ENCODE data around the gene TBKBP1. TPM values are rescaled to one million over a fixed set of nuclear protein-coding genes. Genes with fewer than 3 reads are reported as not detected.

TBKBP1 gene, protein sequence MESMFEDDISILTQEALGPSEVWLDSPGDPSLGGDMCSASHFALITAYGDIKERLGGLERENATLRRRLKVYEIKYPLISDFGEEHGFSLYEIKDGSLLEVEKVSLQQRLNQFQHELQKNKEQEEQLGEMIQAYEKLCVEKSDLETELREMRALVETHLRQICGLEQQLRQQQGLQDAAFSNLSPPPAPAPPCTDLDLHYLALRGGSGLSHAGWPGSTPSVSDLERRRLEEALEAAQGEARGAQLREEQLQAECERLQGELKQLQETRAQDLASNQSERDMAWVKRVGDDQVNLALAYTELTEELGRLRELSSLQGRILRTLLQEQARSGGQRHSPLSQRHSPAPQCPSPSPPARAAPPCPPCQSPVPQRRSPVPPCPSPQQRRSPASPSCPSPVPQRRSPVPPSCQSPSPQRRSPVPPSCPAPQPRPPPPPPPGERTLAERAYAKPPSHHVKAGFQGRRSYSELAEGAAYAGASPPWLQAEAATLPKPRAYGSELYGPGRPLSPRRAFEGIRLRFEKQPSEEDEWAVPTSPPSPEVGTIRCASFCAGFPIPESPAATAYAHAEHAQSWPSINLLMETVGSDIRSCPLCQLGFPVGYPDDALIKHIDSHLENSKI
- 10 to 100 TPM in 1 of 2 donors, 1 to 10 TPM in 1; 8.0 to 13.2 TPM for total RNA-seq

GRCh38 chr17:47693731-47694580, at the start of gene TBKBP1:
Gene TBKBP1, plus strand, starts transcription at chr17:47694161. Its CDS starts 1,952 bp downstream, at chr17:47696113.
- Histone ChIP-seq H3K4me1 (peaks cover 29% of the 10 kb centered on the region), H3K4me3 (peak within 1 kb of the TSS; percentile 93 to 99), H3K9me3 (no peaks in the 10 kb centered on the region), H3K27ac (peak within 1 kb of the TSS; percentile 75 to 89 (median 83)), H3K36me3 (replicated peaks in 1 of 2; ENCODE audit: insufficient read depth in 1 of 2, low read depth in 2 of 2) (no peaks in the 10 kb centered on the region), H3K27me3 (no peaks in the 10 kb centered on the region)
- TF ChIP-seq POLR2A (IDR thresholded peaks at IDR 0.05): no peak
- TF ChIP-seq, protein P1, sequence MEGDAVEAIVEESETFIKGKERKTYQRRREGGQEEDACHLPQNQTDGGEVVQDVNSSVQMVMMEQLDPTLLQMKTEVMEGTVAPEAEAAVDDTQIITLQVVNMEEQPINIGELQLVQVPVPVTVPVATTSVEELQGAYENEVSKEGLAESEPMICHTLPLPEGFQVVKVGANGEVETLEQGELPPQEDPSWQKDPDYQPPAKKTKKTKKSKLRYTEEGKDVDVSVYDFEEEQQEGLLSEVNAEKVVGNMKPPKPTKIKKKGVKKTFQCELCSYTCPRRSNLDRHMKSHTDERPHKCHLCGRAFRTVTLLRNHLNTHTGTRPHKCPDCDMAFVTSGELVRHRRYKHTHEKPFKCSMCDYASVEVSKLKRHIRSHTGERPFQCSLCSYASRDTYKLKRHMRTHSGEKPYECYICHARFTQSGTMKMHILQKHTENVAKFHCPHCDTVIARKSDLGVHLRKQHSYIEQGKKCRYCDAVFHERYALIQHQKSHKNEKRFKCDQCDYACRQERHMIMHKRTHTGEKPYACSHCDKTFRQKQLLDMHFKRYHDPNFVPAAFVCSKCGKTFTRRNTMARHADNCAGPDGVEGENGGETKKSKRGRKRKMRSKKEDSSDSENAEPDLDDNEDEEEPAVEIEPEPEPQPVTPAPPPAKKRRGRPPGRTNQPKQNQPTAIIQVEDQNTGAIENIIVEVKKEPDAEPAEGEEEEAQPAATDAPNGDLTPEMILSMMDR (IDR thresholded peaks at IDR 0.05): no peak
- peak; percentile 48 for ATAC-seq
- DNase-seq: peak; percentile 62 to 68 (median 66)
- intact Hi-C loops (cut with DNase I): loop anchor here (10.0 kb wide), 1 partner anchor 111 kb away; no protein-coding TSS in a partner anchor
- WGBS, 2 donors: 1% methylated on average over 24 to 85 of the region's 87 CpGs

DNA sequence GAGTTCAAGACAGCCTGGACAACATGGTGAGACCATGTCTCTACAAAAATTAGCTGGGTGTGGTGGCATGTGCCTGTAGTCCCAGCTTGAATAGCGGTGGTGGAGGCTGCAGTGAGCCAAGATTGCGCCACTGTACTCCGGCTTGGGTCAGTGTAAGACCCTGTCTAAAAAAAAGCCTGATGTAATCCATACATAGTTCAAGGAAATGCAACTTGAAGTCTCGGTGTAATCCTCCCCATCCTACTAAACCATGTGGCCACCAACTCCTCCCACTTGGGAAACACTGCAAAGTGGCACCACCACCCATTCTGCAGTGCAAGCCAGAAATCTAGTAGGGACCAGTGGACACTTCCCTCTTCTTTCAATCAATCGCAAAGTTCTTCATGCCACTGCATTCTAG, 49.6 kb upstream of the TBKBP1 start:
- peaks cover 11% of the 10 kb centered on the region for H3K4me1 ChIP-seq
- DNase-seq: no peak
- no peak for TF ChIP-seq POLR2A (IDR thresholded peaks at IDR 0.05)
- TF ChIP-seq, protein P1 (IDR thresholded peaks at IDR 0.05): no peak
- no peaks in the 10 kb centered on the region for H3K36me3 ChIP-seq (replicated peaks in 1 of 2; ENCODE audit: insufficient read depth in 1 of 2, low read depth in 2 of 2)
- 72 to 95% methylated on average over 5 of the region's 5 CpGs for WGBS, 2 donors
- H3K9me3 ChIP-seq: no peaks in the 10 kb centered on the region
- intact Hi-C loops (cut with DNase I): no loop called here
- H3K4me3 ChIP-seq: no peak overlapping the region
- no peak overlapping the region for H3K27ac ChIP-seq
- no peak for ATAC-seq
- no peaks in the 10 kb centered on the region for H3K27me3 ChIP-seq

DNA sequence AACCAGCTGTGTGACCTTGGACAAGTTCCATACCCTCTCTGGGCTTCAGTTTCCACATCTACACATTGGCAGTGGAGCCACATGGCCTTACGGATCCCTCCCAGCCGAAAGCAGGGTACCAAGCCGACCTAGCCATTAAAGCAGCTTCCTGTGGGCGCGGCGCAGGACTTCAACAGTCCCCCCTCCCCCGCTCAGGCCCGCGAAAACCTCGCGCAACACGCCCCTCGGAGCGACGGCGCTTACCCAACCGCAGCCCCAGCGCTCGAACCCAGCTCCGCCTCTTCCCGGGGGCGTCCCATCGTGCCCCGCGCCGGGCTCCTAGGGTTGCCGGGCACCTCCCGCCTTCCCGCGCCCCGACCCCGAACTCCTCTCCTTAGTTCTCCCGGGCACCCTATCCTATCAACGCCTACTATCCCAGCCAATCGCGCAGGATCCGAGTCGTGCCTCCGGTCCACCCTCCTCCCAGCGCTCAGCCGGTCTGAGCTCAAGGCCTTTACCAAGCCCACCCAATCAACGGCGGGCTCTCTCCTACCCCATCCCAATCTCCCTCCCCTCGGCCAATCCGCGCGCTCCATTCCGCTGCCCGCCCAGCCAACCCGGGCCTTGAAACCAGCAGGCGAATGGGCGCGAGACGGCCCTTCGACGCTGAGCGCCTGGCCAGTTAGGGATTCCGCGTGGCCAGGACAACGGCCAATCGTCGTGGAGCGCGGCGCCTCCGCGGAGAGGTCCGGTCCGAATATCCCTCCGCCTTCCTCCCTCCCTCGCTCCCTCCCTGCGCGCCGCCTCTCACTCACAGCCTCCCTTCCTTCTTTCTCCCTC, 44.6 kb upstream of the TBKBP1 start, which contains the start of gene KPNB1:
Gene KPNB1 (plus strand): TSS at position 767 of the 819 bp plus-strand sequence. CDS start 326 bp downstream, outside the sequence.
- intact Hi-C loops (cut with DNase I): no loop called here
- Histone ChIP-seq H3K36me3 (replicated peaks in 1 of 2; ENCODE audit: insufficient read depth in 1 of 2, low read depth in 2 of 2) (peaks cover 0 to 2% of the 10 kb centered on the region in 2 donors), H3K4me3 (peak within 1 kb of the TSS; percentile 76 to 82), H3K9me3 (no peaks in the 10 kb centered on the region), H3K27ac (peak within 1 kb of the TSS; percentile 81 to 95 (median 90)), H3K4me1 (peaks cover 33% of the 10 kb centered on the region), H3K27me3 (no peaks in the 10 kb centered on the region)
- ATAC-seq (peak; percentile 88), DNase-seq (peak; percentile 98 to 99 (median 99))
- 0 to 1% methylated on average over 36 to 74 of the region's 74 CpGs for WGBS, 2 donors
- TF ChIP-seq, protein P1 (IDR thresholded peaks at IDR 0.05): peak in 1 of 7 experiments; percentile 2
- peak; percentile 43 to 77 (median 74) for TF ChIP-seq POLR2A (IDR thresholded peaks at IDR 0.05)

GRCh38 chr17:47649972-47650524, 43.9 kb upstream of the TBKBP1 start:
- WGBS, 2 donors: 0% methylated on average over 10 to 45 of the region's 48 CpGs
- H3K27me3 ChIP-seq: no peaks in the 10 kb centered on the region
- H3K36me3 ChIP-seq (replicated peaks in 1 of 2; ENCODE audit: insufficient read depth in 1 of 2, low read depth in 2 of 2): peaks cover 0 to 5% of the 10 kb centered on the region in 2 donors
- peak in 1 of 4 donors; percentile 54 for DNase-seq
- peaks cover 39% of the 10 kb centered on the region for H3K4me1 ChIP-seq
- H3K27ac ChIP-seq: peak overlapping the region; percentile 81 to 95 (median 90)
- H3K4me3 ChIP-seq: peak overlapping the region; percentile 76 to 82
- TF ChIP-seq POLR2A (IDR thresholded peaks at IDR 0.05): no peak
- TF ChIP-seq, protein P1 (IDR thresholded peaks at IDR 0.05): no peak
- intact Hi-C loops (cut with DNase I): loop anchor here (10.0 kb wide), 1 partner anchor 155 kb away; no protein-coding TSS in a partner anchor
- H3K9me3 ChIP-seq: no peaks in the 10 kb centered on the region
- ATAC-seq: peak; percentile 11

All from body of pancreas (tissue), 4 donors.